HG03108 (cell line): Measurements from ENCODE around the gene IAH1.

ENCODE experiments used
- ATAC-seq: cut with Tn5 transposase; IDR thresholded peaks from one replicate; pipeline ENCODE4 v1.9.1; 2021; ENCODE audit warnings: moderate library complexity; ENCODE audit not compliant: unreplicated experiment

The IAH1 gene, protein sequence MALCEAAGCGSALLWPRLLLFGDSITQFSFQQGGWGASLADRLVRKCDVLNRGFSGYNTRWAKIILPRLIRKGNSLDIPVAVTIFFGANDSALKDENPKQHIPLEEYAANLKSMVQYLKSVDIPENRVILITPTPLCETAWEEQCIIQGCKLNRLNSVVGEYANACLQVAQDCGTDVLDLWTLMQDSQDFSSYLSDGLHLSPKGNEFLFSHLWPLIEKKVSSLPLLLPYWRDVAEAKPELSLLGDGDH

GRCh38 chr2:9474361-9475057, at the start of gene IAH1:
TSS of gene IAH1 (plus strand) at chr2:9474551. CDS start at chr2:9474567, 16 bp downstream.
- peak; percentile 73 for ATAC-seq

GRCh38 chr2:9428965-9429577, 45.3 kb upstream of the IAH1 start:
- ATAC-seq = no peak

- no peak for ATAC-seq
Observed at GRCh38 chr2:9430316-9431293, 43.7 kb upstream of the IAH1 start.

- no peak for ATAC-seq
Observed at GRCh38 chr2:9434489-9434888, 39.9 kb upstream of the IAH1 start.

DNA sequence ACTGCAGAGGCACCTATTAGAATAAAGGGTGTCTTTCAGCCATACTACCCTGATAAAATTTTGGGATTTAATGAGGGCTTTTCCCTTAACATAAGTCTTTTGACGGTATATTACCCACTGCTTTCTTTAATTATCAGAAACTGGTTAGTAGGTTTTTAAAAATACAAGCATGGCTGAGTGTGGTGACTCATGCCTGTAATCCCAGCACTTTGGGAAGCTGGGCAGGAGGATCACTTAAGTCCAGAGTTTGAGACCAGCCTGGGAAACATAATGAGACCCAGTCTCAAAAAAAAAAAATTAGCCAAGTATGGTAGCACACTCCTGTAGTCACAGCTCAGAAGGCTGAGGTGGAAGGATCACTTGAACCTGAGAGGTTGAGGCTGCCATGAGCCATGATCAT, 34.8 kb upstream of the IAH1 start:
- ATAC-seq = no peak

DNA sequence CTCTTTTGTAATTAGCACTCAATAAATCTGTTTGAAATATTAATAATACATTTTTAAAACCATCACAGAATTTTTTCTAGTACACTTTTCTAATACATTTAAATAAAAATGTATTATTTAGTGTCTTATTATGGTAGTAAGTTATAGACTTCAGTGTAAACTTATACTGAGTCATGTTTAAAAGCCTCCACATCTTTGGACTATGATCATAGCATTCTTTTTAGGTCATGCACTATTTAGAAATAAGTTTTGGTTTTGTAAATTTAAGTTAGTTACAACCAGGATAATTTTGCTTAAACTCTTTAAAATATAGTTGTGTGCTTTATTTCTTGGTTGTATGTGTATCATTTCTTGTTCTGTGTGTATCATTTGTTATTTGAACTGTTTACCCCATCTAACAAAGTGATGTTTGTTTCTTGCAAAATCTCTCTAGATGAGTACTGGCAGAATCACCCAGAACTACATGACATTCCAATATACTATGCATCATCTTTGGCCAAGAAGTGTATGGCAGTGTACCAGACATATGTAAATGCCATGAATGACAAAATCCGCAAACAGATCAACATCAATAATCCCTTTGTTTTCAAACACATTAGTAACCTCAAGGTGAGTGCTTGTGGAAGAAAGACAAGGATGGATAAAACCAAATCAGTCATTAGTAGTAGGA, 34.2 kb upstream of the IAH1 start:
- no peak for ATAC-seq

GRCh38 chr2:9441556-9441955, 32.8 kb upstream of the IAH1 start:
- ATAC-seq = no peak

- ATAC-seq = no peak
Observed at GRCh38 chr2:9443526-9443925, 30.8 kb upstream of the IAH1 start.

GRCh38 chr2:9445089-9445488, 29.3 kb upstream of the IAH1 start:
- ATAC-seq = no peak

- no peak for ATAC-seq
Observed at GRCh38 chr2:9451231-9451630, 23.1 kb upstream of the IAH1 start.

GRCh38 chr2:9460441-9461017, 13.8 kb upstream of the IAH1 start:
- no peak for ATAC-seq

DNA sequence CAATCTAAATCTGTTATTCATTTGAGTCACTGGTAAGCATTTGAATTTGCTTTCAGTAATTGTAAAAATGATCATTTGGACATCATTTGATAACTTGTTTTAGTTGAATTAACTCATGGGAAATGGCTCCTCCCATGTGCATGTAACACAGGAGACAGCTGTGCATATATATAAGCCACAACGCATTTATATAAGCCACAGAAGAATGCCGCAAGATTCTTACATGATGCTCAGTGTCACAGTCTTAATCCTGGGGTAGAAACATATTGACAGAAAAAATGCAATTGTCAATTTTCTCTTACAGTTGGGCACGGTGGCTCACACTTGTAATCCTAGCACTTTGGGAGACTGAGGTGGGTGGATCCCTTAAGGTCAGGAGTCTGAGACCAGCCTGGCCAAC, 13.3 kb upstream of the IAH1 start:
- no peak for ATAC-seq

GRCh38 chr2:9462313-9462712, 12.0 kb upstream of the IAH1 start:
- no peak for ATAC-seq

- no peak for ATAC-seq
Observed at GRCh38 chr2:9462886-9463697, 11.3 kb upstream of the IAH1 start.

DNA sequence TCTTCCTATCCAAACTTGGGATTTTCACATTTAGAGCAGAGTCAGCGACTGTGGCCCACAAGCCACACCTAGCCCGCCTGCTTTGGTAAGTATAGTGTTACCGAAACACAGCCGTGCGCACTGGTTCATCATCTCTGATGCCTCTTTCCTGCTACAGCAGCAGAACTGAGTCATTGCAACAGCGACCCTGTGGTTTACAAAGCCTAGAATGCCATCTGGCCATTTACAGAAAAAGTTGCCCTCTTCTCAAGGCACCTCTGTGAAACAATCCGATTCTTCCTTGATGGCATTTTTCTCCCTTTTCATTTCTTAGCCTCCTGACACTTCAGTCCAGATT, 10.7 kb upstream of the IAH1 start:
- ATAC-seq = no peak

DNA sequence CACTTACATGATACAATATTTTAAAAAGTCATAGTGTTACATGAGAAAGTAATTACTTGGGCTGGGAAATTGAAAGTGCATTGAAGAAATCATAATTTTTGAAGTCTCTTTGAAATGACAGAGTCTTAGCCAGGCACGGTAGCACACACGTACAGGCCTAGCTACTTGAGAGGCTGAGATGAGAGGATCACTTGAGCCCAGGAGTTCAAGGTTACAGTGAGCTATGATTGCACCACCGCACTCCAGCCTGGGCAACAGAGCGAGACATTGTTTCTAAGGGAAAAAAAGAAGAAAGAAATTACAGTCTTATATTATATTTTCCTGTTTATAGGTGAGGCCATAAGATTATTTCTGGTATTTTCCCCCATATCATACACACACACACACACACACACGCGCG, 9.2 kb upstream of the IAH1 start:
- ATAC-seq = no peak

- ATAC-seq = no peak
Observed at GRCh38 chr2:9466147-9466683, 8.1 kb upstream of the IAH1 start.

DNA sequence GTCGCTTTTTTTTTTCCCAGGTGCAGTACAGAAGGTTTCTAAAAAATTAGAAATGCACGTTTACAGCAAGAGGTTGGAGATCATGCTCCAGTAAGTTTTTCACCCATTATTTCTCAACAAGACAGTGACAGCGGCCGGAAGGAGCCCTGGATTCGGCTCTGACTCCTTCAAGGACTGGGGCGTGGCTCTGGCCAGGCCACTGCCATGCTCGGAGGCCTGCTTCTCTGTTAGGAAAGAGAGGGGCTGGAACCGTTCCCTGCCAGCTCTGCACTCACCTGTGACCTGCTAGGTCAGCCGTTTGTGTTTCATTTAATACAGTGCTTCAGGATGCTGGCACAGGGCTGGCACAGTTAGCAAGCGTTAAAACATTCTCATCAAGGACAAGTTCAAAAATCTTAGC, 6.7 kb upstream of the IAH1 start:
- no peak for ATAC-seq

DNA sequence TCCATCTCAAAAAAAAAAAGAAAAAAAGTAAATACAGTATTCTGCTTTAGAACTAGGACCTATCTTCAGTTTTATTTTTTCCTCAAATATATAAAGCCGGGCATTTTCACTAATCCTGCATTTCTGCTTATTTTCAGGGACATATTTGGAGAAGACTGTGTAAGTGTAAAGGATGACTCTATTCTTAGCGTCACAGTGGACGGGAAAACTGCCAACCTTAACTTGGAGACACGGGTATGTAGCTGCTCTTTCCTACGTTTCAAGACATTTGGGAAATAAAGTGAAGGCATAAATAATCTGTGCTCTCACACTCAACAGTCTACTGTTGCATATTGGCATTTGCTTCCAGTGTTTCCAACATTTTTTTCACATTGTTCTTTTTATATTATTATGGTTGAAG, 3.1 kb upstream of the IAH1 start:
- ATAC-seq = no peak
